NCI-H345 treated with DMSO at 0.1 percent for 48 hours (cell line): ENCODE results near the gene UVRAG.

Experiments
- DNase-seq: peaks from one replicate; lab custom pipeline; 2025; ENCODE audit not compliant: unreplicated experiment; lab: John Stamatoyannopoulos, UW

UVRAG gene

DNA sequence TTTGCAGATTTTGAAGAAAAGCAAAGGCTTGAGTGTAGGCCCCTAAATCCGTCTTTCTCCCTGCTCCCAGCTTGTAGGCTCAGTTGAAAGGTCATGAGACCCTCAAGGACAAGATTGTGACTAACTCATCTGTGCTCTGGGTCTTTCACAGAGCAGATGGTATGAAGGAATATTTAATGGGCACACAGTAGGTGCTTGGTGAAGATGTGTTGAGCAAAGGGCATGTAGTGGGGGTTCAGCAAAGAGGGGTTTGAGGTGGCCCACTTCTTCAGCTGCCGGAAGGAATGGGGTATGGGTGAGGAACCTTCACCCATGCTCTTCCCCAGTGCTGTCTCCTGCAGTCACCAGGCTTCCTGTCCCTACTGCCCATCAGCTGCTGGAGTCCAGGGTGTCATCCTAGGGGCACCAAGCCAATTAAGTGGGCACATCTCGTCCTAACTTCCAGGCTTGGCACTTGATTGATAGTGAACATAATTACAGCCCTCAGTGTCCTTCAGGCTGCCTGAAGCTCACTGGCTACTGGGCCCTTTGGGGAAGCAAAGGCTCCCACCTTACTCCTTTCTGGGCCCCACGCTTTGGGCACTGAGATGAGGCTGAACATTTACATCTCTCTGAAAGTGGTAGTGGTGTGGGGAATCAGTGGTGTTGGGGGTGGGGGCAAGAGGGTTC is 31.5 kb upstream of the UVRAG start:
- DNase-seq, result no peak

DNA sequence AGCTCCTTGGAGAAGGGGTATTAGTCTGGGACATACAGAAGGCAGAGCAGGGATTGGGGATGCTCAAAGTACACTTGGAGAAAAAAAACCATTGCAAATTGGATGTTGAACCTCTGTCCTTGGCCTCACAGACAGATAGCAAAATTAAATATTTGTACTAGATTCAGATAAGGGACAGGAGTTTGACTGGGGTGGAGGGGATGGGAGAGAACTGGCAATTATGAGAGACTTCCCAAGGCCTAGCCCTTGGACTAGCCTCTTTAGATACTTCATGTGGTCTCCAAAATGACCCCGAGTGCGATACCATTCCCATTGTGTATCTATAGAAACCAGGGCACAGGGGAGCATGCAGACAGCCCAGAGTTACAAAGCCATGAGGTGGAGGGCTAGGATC is 30.9 kb upstream of the UVRAG start:
- no peak for DNase-seq

DNA sequence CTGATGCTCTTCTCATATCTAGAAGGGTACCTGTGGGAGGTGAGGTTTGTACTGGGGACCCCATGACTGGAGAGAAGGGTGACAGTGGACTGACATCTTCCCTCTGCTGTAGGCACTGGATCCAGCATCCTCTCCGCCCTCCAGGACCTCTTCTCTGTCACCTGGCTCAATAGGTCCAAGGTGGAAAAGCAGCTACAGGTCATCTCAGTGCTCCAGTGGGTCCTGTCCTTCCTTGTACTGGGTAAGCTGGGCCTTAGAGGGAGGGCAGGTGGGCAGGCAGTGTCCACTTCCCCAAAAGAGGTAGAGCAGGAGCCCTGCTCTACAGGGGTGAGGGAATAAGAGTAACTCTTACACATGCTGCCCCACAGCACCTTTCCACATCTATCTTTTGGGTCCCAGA is 30.5 kb upstream of the UVRAG start:
- no peak for DNase-seq

DNA sequence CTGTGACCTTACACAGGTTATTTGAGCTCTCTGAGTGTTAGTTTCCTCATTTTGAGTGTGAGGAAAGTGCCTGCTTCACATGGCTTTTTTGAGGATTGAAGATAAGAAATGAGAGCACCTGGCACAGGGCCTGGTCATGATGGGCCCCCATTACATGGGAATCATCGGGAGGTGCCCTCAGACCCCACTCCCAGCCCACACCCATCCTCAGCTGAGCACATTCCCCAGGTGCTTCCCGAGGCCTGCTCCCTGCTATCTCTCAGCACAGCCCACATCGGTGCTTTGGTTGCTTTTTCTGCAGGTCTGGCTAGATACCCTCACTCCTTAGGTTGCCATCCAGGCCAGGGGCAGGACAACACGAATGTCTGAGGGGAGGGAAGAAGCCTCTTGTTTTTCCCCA is 29.8 kb upstream of the UVRAG start:
- no peak for DNase-seq

DNA sequence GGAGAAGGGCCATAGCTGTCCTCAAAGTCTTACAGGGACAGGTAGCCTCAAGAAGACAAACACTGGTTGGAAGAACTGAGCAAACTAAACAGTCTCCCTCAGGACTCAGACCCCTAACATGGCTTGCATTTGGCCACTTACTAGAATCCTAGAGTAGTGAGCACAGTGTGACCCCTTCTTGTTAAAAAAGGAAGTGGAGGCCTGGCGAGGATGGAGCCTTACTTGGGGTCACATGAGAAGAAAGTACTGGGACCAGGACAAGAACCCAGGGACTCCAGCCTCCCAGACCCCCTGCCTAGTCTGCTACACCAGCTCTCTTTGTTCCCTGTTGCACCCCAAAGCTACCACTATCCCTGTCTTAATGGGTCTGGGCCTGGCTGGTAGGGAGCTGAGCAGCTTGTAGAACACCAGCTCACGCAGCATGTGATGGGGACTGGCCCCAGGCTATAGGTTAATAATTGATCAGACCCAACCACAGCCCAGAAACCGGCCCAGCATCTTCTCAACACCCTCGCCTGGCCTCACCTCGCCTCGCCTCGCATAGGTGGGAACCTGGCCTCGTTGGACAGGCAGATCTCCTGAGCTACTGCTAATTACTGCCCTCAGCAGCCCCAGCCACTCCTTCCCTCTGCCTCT is 28.8 kb upstream of the UVRAG start:
- no peak for DNase-seq

DNA sequence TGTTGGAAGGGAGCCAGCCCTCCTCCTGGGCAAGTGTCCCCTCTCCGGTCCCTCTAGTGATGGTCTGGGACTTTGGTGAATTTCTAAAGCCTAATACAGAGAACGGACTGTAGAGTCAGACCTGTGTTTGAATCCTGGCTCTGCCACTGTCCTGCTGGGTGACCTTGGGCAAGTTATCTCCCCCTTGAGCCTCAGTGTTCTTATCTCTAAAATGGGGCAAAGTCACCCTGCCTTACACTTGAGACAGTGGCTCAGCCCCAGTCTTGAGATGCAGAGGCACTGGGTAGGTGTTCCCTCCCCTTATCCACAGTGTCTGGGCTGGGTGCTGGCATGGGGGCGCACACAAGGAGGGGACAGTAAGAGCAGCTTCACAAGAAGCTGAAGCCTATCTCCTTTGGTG is 25.5 kb upstream of the UVRAG start:
- no peak for DNase-seq

DNA sequence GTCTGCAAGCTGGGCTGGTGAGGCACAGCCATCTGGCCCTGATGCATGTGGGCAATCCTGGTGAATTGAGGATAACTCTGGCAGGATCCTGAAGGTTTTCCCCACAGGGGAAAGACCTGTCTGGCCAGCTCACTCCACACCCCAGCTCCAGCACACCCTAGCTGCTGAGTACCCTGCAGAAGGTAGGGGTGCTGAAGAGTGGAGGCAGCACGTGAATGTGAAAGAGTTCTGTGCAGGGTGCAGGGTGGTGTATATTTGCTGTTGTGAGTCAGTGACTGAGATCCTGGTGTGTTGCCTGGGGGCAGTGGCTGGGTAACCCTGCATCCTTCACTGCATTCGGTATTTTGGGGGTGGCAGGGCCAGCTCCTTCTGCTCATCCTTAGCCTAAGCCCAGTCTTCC is 24.0 kb upstream of the UVRAG start:
- no peak for DNase-seq

DNA sequence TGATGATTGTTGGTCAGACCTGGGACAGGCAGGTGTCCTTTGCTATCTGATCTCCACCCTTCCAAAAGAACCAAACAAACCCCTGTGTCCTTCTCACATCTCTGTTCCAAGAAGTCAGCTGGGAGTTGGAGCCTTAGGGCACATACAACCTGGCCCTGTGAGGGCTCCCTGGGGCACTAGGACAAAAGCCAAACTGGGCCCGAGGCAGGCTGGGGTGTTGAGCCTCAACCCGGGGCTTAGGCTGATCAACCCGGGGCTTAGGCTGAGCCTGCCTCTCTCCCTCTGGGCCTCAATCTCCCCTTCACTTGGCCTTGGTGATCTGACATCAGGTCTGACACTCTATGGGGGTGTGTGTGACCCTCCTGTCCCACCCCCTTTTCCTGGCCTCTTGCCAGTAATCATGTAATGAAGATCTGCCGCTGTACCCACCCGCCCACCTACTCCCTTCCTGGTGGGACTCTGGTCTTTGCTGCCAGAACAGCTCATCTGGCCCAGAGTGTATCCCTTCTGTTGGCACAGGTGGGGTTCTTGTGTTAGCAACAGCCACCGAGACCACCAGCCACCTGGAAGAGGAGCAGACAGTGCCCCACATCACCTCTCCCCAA is 22.8 kb upstream of the UVRAG start:
- DNase-seq, result no peak

DNA sequence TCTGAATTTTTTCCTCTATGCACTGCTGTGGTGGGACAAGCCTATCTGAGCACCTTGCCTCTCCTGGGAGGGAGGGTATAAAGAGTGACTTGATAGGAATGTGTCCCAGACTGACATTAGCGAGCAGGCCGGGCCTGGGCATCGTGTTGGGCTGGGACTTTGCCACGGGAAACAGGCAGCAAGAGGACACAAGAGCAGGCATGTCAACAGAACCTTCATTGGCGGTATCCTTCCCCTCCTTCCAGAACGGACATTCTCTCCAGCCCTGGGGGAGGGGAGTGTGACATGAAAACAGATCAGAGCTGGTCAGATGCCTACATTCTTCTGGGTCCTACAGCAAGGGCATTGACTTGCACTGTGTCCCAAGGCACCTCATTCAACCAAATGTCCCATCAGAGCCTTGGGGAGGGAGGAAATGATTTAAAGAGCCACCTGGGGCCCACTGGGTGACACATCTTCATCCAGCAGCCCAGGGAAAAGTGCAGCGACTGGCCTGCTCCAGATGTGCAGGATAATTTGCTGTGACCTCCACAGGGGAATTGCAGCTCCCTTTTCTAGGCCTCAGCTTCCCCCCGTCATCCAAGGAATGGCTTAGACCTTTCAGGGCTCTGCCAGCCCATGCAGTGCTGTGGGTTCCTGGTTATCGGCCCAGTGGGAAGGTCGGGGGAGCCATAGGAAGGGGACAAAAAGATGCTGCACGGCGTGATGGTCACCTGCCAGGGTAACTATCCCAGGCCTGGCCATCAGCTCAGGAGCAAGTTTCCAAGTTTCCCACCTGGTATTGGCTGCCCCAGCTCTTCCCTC is 21.8 kb upstream of the UVRAG start:
- no peak for DNase-seq

DNA sequence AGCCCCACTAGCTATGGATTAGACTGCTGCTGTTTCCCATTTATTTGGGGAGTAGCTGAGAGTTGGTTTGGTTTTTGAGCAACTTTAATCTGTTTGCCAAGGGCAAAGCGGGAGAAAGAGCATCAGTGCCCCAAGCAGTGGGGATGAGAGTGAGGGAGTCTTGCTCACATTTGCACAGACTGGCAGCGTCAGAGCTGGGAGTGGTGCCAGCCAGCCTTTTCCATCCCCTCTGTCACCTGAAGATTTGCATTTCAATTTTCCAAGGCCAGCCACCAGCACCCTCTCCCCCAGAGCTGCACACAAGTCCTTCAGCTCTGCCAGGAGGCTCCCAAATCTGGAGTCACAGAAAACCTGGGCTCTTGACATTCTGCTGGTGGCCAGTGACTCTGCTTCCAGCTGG is 21.0 kb upstream of the UVRAG start:
- DNase-seq, result no peak

DNA sequence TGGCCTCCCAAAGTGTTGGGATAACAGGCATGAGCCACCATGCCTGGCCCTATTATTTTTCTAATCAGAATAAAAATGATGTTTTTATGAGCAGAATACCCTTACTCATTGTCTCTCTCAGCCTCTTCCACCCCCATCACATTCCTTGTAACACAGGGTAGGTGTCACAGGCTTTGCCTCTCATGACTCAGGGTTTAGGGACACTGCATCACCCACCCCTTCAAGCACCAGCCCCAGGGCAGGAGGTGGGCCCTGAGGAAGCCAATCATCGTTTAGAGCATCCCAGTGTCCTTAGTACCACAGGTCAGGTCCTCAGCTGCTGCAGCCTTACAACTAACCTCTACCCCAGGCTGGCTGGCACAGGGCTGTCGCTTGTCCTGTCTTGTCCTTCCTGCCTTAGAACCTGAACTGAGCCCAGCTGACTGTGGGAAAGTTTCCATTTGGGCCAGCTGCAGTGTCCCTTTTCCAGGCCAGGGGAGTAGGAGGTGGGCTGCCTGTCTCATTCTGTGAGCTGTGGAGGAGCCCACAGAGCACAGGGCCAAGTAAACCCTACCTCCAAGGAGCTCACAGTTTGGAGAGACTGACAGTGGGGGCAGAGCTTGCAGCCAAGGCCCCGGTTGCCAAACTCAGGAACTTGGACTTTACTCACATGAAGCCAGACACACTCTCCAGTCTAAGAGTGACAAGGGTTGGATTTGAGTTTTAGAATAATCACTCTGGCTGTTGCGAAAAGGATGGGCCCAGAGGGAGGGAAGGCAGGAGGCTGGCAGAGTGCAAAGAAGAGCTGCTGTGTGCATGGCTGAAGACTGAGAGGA is 19.5 kb upstream of the UVRAG start:
- no peak for DNase-seq

DNA sequence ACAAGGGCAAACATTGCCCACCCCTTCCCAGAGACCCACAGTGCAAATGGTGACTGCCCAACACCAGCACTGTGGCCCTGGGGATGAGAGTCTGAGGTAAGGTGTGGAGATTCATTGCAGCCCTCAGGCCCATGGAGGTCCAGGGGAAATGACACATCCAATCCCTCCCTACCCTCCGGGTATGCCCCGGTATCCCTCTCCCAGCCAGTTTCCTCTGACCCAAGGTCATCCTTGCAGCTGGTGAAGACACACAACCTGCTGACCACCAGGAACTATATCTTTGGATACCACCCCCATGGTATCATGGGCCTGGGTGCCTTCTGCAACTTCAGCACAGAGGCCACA is 18.9 kb upstream of the UVRAG start:
- no peak for DNase-seq

DNA sequence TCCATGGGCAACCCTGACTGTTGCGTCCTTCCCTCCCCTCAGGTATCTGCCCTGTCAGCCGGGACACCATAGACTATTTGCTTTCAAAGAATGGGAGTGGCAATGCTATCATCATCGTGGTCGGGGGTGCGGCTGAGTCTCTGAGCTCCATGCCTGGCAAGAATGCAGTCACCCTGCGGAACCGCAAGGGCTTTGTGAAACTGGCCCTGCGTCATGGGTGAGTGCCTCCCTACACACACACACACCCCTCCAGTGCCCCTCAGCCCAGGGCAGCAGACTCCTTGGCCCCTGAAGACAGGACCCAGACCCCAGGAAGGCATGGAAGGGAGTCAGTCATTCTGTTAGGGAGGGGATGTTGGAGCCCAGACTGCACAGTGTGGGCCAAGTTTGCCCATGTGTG is 17.9 kb upstream of the UVRAG start:
- no peak for DNase-seq

DNA sequence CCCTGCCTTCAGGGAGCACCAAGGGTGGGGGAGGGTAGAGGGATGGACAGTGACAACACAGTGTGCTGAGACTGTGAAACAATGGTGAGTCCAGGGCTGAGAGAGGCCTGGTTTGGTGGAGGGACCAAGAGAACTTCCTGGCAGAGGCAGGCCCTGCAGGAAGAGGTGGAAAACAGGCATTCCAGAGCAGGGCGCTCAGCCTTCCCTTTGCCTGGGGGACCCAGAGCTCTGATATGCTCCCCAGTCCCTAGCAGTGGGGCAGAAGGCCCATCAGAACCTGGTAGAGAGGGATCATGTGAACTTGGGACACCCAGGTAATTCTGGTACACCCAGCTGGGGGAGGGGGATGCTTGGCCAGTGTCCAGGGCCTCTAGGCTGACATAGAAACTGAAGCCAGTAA is 17.2 kb upstream of the UVRAG start:
- no peak for DNase-seq

DNA sequence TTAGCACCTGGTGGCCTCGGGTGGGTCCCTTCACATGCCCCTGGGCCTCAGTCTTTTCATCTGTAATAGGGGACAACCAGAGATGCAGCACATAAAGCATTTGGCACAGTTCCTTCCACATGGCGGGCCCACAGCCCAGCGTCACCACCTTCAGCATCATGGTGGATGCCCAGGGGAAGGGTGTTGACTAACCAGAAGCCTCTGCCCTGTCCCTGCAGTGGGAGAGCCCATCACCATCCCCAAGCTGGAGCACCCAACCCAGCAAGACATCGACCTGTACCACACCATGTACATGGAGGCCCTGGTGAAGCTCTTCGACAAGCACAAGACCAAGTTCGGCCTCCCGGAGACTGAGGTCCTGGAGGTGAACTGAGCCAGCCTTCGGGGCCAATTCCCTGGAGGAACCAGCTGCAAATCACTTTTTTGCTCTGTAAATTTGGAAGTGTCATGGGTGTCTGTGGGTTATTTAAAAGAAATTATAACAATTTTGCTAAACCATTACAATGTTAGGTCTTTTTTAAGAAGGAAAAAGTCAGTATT is 14.8 kb upstream of the UVRAG start:
- no peak for DNase-seq

DNA sequence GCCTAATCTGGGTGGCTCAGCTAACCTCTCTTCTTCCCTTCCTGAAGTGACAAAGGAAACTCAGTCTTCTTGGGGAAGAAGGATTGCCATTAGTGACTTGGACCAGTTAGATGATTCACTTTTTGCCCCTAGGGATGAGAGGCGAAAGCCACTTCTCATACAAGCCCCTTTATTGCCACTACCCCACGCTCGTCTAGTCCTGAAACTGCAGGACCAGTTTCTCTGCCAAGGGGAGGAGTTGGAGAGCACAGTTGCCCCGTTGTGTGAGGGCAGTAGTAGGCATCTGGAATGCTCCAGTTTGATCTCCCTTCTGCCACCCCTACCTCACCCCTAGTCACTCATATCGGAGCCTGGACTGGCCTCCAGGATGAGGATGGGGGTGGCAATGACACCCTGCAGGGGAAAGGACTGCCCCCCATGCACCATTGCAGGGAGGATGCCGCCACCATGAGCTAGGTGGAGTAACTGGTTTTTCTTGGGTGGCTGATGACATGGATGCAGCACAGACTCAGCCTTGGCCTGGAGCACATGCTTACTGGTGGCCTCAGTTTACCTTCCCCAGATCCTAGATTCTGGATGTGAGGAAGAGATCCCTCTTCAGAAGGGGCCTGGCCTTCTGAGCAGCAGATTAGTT is 14.2 kb upstream of the UVRAG start:
- no peak for DNase-seq

DNA sequence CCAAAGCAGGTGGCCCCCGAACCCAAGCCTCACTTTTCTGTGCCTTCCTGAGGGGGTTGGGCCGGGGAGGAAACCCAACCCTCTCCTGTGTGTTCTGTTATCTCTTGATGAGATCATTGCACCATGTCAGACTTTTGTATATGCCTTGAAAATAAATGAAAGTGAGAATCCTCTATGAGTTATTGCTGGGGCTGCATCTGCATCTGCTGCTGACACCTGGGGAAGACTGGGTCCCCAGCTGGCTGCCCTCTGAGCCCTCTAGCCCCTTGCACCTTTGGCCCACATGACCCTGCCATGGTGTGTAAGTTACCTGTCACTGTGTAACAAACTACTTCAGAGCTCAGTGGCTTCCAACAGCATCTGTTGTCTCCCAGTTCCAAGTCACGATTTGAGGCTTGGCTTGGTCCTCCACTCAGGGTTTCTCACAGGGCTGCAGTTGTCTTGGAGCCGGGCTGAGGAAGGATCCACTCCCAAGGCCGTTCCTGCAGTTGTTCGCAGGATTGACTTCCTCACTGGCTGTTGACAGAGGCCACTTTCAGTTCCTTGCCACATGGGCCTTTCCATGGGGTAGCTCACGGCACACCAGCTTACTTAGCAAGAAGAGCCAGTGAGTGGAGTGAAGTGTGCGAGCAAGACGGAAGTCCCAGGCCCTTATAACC is 13.5 kb upstream of the UVRAG start:
- DNase-seq, result no peak

DNA sequence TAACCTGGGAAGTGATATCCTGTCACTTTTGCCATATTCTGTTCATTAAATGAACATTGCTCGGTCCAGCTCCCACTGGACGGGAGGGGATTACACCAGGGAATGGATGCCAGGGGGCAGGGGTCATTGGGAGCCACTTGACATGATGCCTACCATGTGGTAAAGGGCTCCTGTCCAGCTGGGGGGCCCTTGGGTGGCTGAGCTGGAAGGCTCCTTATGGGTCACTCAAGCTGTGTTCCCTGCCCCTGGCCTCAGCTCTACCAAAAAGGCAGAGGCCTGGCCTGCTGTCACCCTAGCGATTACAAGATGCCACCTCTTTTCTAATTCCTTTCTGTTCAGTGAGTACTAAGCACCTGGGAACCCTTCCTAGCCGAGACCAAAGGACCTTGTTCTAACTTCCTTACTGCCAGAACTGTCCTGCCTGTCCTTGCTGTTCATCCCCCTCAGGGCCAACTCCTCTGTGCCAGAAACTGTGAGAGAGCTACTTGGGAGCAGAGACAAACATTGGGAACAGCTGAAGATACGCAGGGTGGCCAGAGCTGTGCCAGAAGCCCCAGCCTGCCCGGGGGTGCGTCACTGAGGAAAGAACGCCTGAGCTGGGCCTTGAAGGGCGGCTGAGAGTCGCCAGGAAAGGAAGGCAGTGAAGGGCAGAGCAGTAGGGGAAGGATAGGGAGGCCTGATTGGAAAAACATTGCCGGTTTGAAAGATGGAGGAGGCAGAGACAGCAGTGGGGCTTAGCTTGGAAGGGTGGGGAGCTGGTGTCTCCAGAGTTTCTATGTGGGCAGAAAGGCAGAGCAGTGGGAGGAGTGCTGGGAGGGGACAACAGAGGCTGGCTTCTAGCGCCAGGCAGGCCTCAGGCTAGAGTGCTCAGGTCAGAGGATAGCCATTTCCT is 12.7 kb upstream of the UVRAG start:
- no peak for DNase-seq
